ENCODE measurements around the gene TRIM34. TPM values are rescaled to one million over a fixed set of nuclear protein-coding genes. Genes with fewer than 3 reads are reported as not detected.
"Not testable (repeated sequence)": the region's sequence is repeated elsewhere in the genome, so short reads cannot be mapped to it uniquely, and the experiment has no call there.

The TRIM34 gene
- polyA plus RNA-seq, 1 donor from 2014 or later, result not detected

GRCh38 chr11:5597953-5598352, 26.8 kb upstream of the TRIM34 start:
- no peaks in the 10 kb centered on the region for H3K36me3 ChIP-seq (ENCODE audit: insufficient read depth, low read length)
- H3K9me2 ChIP-seq (ENCODE audit: insufficient read depth, low read length), result no peaks in the 10 kb centered on the region
- no peak overlapping the region for H3K4me3 ChIP-seq (ENCODE audit: low read length)
- no peaks in the 10 kb centered on the region for H3K9me3 ChIP-seq (ENCODE audit: low read length)
- no peaks in the 10 kb centered on the region for H3K79me2 ChIP-seq (replicated peaks; ENCODE audit: insufficient read depth, low read length)
- TF ChIP-seq MXI1 (conservative IDR thresholded peaks at IDR 0.05; ENCODE audit: poor library complexity, severe bottlenecking), result no peak
- TF ChIP-seq RAD21 (conservative IDR thresholded peaks at IDR 0.05), result no peak
- no peak for TF ChIP-seq POLR2AphosphoS5 (IDR thresholded peaks at IDR 0.05)
- TF ChIP-seq CTCF (IDR thresholded peaks at IDR 0.05; ENCODE audit: poor library complexity, severe bottlenecking), result no peak
- no peak for TF ChIP-seq REST (IDR thresholded peaks at IDR 0.05; ENCODE audit: borderline replicate concordance)
- TF ChIP-seq EP300 (conservative IDR thresholded peaks at IDR 0.05; ENCODE audit: poor library complexity, severe bottlenecking), result no peak
- TF ChIP-seq TAF1 (IDR thresholded peaks at IDR 0.05; ENCODE audit: low read depth), result no peak
- TF ChIP-seq EZH2 (IDR thresholded peaks at IDR 0.05; ENCODE audit: borderline replicate concordance, insufficient read depth, low read length, poor library complexity, severe bottlenecking), result no peak
- TF ChIP-seq SMC3 (conservative IDR thresholded peaks at IDR 0.05; ENCODE audit: poor library complexity), result no peak
- H2AFZ ChIP-seq (ENCODE audit: low read depth, low read length), result no peak overlapping the region
- no peak overlapping the region for H3K4me2 ChIP-seq (ENCODE audit: low read length)
- H3K27me3 ChIP-seq (ENCODE audit: insufficient read depth, low read depth, low read length), result no peaks in the 10 kb centered on the region
- H4K20me1 ChIP-seq (ENCODE audit: insufficient read depth), result no peaks in the 10 kb centered on the region
- H3K27ac ChIP-seq (ENCODE audit: low read length), result no peak overlapping the region
- no peak overlapping the region for H3K9ac ChIP-seq (ENCODE audit: low read length)
- no peaks in the 10 kb centered on the region for H3F3A ChIP-seq (ENCODE audit: insufficient read depth, low read length, poor library complexity, severe bottlenecking)

- no peak overlapping the region for H3K27ac ChIP-seq (ENCODE audit: low read length)
- no peak overlapping the region for H3K4me2 ChIP-seq (ENCODE audit: low read length)
- no peaks in the 10 kb centered on the region for H3K9me2 ChIP-seq (ENCODE audit: insufficient read depth, low read length)
- H3K9me3 ChIP-seq (ENCODE audit: low read length), result no peaks in the 10 kb centered on the region
- no peak overlapping the region for H3K4me3 ChIP-seq (ENCODE audit: low read length)
- H3K27me3 ChIP-seq (ENCODE audit: insufficient read depth, low read depth, low read length), result no peaks in the 10 kb centered on the region
- no peaks in the 10 kb centered on the region for H3K36me3 ChIP-seq (ENCODE audit: insufficient read depth, low read length)
- H4K20me1 ChIP-seq (ENCODE audit: insufficient read depth), result no peaks in the 10 kb centered on the region
- no peak overlapping the region for H3K9ac ChIP-seq (ENCODE audit: low read length)
- H3F3A ChIP-seq (ENCODE audit: insufficient read depth, low read length, poor library complexity, severe bottlenecking), result no peaks in the 10 kb centered on the region
- TF ChIP-seq RAD21 (conservative IDR thresholded peaks at IDR 0.05), result peak; percentile 27
- TF ChIP-seq EP300 (conservative IDR thresholded peaks at IDR 0.05; ENCODE audit: poor library complexity, severe bottlenecking), result no peak
- TF ChIP-seq SMC3 (conservative IDR thresholded peaks at IDR 0.05; ENCODE audit: poor library complexity), result peak; percentile 43
- TF ChIP-seq EZH2 (IDR thresholded peaks at IDR 0.05; ENCODE audit: borderline replicate concordance, insufficient read depth, low read length, poor library complexity, severe bottlenecking), result no peak
- peak; percentile 56 for TF ChIP-seq CTCF (IDR thresholded peaks at IDR 0.05; ENCODE audit: poor library complexity, severe bottlenecking)
- TF ChIP-seq POLR2AphosphoS5 (IDR thresholded peaks at IDR 0.05), result no peak
- no peak for TF ChIP-seq TAF1 (IDR thresholded peaks at IDR 0.05; ENCODE audit: low read depth)
- H3K79me2 ChIP-seq (replicated peaks; ENCODE audit: insufficient read depth, low read length), result no peaks in the 10 kb centered on the region
- no peak overlapping the region for H2AFZ ChIP-seq (ENCODE audit: low read depth, low read length)
Measured at GRCh38 chr11:5600374-5600851, 24.4 kb upstream of the TRIM34 start.

- not testable (repeated sequence) for H3K9me3 ChIP-seq (ENCODE audit: low read length); H3F3A ChIP-seq (ENCODE audit: insufficient read depth, low read length, poor library complexity, severe bottlenecking); H3K79me2 ChIP-seq (replicated peaks; ENCODE audit: insufficient read depth, low read length); H3K4me2 ChIP-seq (ENCODE audit: low read length); H3K9me2 ChIP-seq (ENCODE audit: insufficient read depth, low read length); H3K9ac ChIP-seq (ENCODE audit: low read length); H3K27me3 ChIP-seq (ENCODE audit: insufficient read depth, low read depth, low read length); H3K36me3 ChIP-seq (ENCODE audit: insufficient read depth, low read length); H3K27ac ChIP-seq (ENCODE audit: low read length); H3K4me3 ChIP-seq (ENCODE audit: low read length); H4K20me1 ChIP-seq (ENCODE audit: insufficient read depth); H2AFZ ChIP-seq (ENCODE audit: low read depth, low read length)
Measured at GRCh38 chr11:5602791-5603190, 22.0 kb upstream of the TRIM34 start.

Data from neural cell (in vitro differentiated cells).